Sigmoid colon (tissue), 4 donors: ENCODE data around the gene ZBED1.

Experiments used
- EP300 ChIP-seq, 4 donors: sonication (generic); formaldehyde crosslinking; IDR thresholded peaks; one replicate each; pipeline ENCODE4 v1.6.1; 2017; ENCODE audit warnings: antibody characterized with exemption in 4 of 4
- POLR2AphosphoS5 ChIP-seq, 4 donors: sonication (generic); formaldehyde crosslinking; IDR thresholded peaks; one replicate each; pipeline ENCODE4 v1.6.1; 2017; ENCODE audit warnings: antibody characterized with exemption in 4 of 4
- TF ChIP-seq, protein P1 (sequence below), 4 experiments: fragments of 450-650 bp in 3 of 4; fragments of 200-600 bp in 1 of 4; IDR thresholded peaks; one replicate each; pipeline ENCODE4 v1.5.1; 2016 to 2019; ENCODE audit warnings: antibody characterized with exemption in 4 of 4, mild to moderate bottlenecking in 3 of 4, moderate library complexity in 2 of 4

DNA sequence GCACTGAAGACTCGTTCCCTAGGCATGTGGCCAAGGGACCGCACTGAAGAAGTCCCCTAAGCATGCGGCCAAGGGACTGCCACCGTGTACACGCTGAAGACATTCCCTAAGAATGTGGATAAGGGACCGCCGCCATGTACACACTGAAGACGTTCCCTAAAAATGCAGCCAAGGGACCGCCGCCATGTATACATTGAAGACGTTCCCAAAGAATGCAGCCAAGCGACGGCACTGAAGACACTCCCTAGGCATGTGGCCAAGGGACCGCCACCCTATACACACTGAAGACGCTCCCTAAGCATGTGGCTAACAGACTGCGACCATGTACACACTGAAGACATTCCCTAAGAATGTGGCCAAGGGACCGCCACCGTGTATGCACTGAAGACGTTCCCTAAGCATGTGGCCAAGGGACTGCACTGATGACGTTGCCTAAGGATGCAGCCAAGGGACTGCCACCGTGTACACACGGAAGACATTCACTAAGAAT lies 31.5 kb downstream of the ZBED1 start:
- TF ChIP-seq EP300 (IDR thresholded peaks at IDR 0.05) (no peak), POLR2AphosphoS5 (IDR thresholded peaks at IDR 0.05) (no peak)
- TF ChIP-seq, protein P1, sequence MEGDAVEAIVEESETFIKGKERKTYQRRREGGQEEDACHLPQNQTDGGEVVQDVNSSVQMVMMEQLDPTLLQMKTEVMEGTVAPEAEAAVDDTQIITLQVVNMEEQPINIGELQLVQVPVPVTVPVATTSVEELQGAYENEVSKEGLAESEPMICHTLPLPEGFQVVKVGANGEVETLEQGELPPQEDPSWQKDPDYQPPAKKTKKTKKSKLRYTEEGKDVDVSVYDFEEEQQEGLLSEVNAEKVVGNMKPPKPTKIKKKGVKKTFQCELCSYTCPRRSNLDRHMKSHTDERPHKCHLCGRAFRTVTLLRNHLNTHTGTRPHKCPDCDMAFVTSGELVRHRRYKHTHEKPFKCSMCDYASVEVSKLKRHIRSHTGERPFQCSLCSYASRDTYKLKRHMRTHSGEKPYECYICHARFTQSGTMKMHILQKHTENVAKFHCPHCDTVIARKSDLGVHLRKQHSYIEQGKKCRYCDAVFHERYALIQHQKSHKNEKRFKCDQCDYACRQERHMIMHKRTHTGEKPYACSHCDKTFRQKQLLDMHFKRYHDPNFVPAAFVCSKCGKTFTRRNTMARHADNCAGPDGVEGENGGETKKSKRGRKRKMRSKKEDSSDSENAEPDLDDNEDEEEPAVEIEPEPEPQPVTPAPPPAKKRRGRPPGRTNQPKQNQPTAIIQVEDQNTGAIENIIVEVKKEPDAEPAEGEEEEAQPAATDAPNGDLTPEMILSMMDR (IDR thresholded peaks at IDR 0.05), result no peak
